Suprapubic skin (tissue), 4 donors: ENCODE results near the gene CCDC150. TPM values are rescaled to one million over a fixed set of nuclear protein-coding genes. Genes with fewer than 3 reads are reported as not detected.
A peak's percentile ranks its signal among the peaks of the same experiment; 100 is the strongest.

Experiments used
- DNase-seq, 2 donors: peaks; one replicate each; pipeline ENCODE4 v3.0.0-alpha.2; 2019; ENCODE audit warnings: low spot score in 2 of 2
- H3K27ac ChIP-seq: fragments of 200-600 bp; sonication (generic); one replicate; pipeline ENCODE4 v1.5.1; 2019
- H3K27me3 ChIP-seq: fragments of 200-600 bp; sonication (generic); one replicate; pipeline ENCODE4 v1.5.1; 2019
- H3K36me3 ChIP-seq: fragments of 200-600 bp; sonication (generic); one replicate; pipeline ENCODE4 v1.5.1; 2019
- H3K4me1 ChIP-seq: fragments of 200-600 bp; sonication (generic); one replicate; pipeline ENCODE4 v1.5.1; 2019
- H3K4me3 ChIP-seq: fragments of 200-600 bp; sonication (generic); one replicate; pipeline ENCODE4 v1.5.1; 2019; ENCODE audit warnings: mild to moderate bottlenecking
- H3K9me3 ChIP-seq: fragments of 200-600 bp; sonication (generic); one replicate; pipeline ENCODE4 v1.5.1; 2019
- CTCF ChIP-seq, 2 donors: fragments of 200-600 bp in 1 of 2; fragments of 450-650 bp in 1 of 2; sonication (generic) in 1 of 2; IDR thresholded peaks; one replicate each; pipeline ENCODE4 v1.5.1; 2016 to 2019; ENCODE audit warnings: antibody characterized with exemption in 2 of 2, mild to moderate bottlenecking in 1 of 2, moderate library complexity in 1 of 2
- EP300 ChIP-seq: sonication (generic); formaldehyde crosslinking; IDR thresholded peaks from one replicate; pipeline ENCODE4 v1.6.1; 2017; ENCODE audit warnings: antibody characterized with exemption
- POLR2A ChIP-seq, 2 donors: fragments of 450-650 bp; IDR thresholded peaks; one replicate each; pipeline ENCODE4 v1.6.1; 2017; ENCODE audit warnings: antibody characterized with exemption in 2 of 2, mild to moderate bottlenecking in 2 of 2, moderate library complexity in 2 of 2
- POLR2AphosphoS5 ChIP-seq, 3 donors: sonication (generic); formaldehyde crosslinking; IDR thresholded peaks; one replicate each; pipeline ENCODE4 v1.6.1; 2017; ENCODE audit warnings: antibody characterized with exemption in 3 of 3
- WGBS: methylation state at CpG from one replicate; pipeline ENCODE4 v1.1.5; 2018; 5-methylcytosine and 5-hydroxymethylcytosine counted together
- total RNA-seq, 4 donors: library from RNA; depleted of rRNA; stranded (reverse); fragments of >200 nt; gene quantifications; one replicate each; pipeline ENCODE4 v1.1.0, GENCODE V29; 2016

The CCDC150 gene
- total RNA-seq, 4 donors from 2014 or later, result 2.0 to 6.7 (median 3.1) TPM

DNA sequence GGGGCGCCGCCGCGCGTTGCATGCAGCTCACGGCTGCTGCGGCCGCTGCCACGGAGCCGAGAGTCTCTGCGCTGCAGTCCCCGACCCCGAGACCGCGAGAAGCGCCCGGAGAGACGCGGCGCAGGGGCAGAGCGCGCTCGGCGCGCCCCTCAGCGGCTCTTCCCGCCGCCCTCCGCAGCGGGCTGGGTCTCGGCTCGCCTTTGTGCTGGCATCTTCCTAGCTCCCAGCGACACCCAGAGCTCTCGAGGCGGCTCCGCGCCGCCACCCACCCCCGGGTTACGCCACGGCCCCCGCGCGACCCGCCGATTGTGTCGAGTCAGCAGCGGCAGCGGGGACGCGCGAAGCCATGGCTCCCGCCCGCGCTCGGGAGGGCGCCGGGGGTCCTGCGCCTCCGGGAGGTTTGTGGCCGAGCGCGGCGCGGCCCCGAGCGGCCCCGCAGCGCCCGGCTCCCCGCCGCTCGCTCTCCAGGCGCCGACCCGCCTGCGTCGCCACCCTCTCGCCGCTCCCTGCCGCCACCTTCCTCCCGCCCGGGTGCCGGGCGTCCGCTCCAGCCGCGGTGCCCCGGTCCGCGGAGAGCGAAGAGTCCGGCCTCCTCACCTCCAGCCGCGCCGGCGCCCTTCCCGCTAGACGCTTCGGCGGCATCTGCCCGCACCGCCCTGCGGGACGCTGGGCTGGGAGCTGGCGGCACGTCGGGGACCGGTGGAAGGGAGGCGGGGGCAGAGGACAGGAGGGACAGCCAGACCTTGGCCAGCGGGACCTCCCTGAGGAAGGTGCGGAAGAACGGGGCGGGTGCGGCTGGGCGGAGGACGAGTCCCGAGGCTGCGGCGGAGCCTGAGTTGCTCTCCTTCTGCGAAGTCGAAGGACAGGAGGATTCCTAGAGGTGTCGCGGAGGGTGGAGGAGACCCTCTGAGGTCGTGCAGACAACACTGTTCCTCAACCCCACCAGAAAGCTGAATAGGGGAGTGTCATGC, 46.3 kb upstream of the CCDC150 start, which contains the start of gene HECW2:
HECW2 (minus strand) TSS at position 644 of the 971 bp plus-strand sequence.
- H3K27ac ChIP-seq, result peak within 1 kb of the TSS; percentile 81
- H3K9me3 ChIP-seq, result no peaks in the 10 kb centered on the region
- no peaks in the 10 kb centered on the region for H3K36me3 ChIP-seq
- DNase-seq, result peak in 1 of 2 donors; percentile 65
- peaks cover 24% of the 10 kb centered on the region for H3K27me3 ChIP-seq
- TF ChIP-seq POLR2AphosphoS5 (IDR thresholded peaks at IDR 0.05), result no peak
- TF ChIP-seq POLR2A (IDR thresholded peaks at IDR 0.05), result no peak
- no peak for TF ChIP-seq CTCF (IDR thresholded peaks at IDR 0.05)
- TF ChIP-seq EP300, result no peak
- 4% methylated on average over 10 of the region's 125 CpGs for WGBS
- H3K4me3 ChIP-seq, result peak within 1 kb of the TSS; percentile 88
- H3K4me1 ChIP-seq, result peaks cover 14% of the 10 kb centered on the region

GRCh38 chr2:196594158-196594557, 45.4 kb upstream of the CCDC150 start:
- TF ChIP-seq POLR2A (IDR thresholded peaks at IDR 0.05) (no peak), EP300 (no peak), CTCF (IDR thresholded peaks at IDR 0.05) (no peak)
- WGBS, result 66% methylated on average over 6 of the region's 6 CpGs
- Histone ChIP-seq H3K36me3 (no peaks in the 10 kb centered on the region), H3K4me1 (peaks cover 14% of the 10 kb centered on the region), H3K9me3 (no peaks in the 10 kb centered on the region), H3K27me3 (peaks cover 24% of the 10 kb centered on the region), H3K4me3 (no peak overlapping the region), H3K27ac (no peak overlapping the region)
- no peak for DNase-seq

DNA sequence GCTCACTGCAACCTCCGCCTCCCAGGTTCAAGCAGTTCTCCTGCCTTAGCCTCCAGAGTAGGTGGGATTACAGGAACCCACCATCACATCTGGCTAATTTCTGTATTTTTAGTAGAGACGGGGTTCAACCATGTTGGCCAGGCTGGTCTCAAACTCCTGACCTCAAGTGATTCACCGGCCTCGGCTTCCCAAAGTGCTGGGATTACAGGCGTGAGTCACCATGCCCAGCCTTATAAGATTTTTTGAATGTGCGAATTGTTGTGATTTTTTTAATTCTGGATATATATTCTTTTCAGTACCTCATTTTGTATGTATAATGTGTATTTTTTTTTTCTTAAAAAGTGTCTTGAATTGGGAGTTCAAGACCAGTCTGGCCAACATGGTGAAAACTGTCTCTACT, 42.0 kb upstream of the CCDC150 start:
- no peaks in the 10 kb centered on the region for H3K36me3 ChIP-seq
- 97% methylated on average over 6 of the region's 6 CpGs for WGBS
- no peak for DNase-seq
- no peak for TF ChIP-seq POLR2A (IDR thresholded peaks at IDR 0.05)
- TF ChIP-seq CTCF (IDR thresholded peaks at IDR 0.05), result no peak
- TF ChIP-seq POLR2AphosphoS5 (IDR thresholded peaks at IDR 0.05), result no peak
- no peak for TF ChIP-seq EP300
- H3K4me3 ChIP-seq, result no peak overlapping the region
- peaks cover 16% of the 10 kb centered on the region for H3K4me1 ChIP-seq
- no peaks in the 10 kb centered on the region for H3K9me3 ChIP-seq
- peaks cover 17% of the 10 kb centered on the region for H3K27me3 ChIP-seq
- no peak overlapping the region for H3K27ac ChIP-seq

- WGBS, result 74% methylated on average over 5 of the region's 5 CpGs
- TF ChIP-seq CTCF (IDR thresholded peaks at IDR 0.05), result no peak
- H3K36me3 ChIP-seq, result no peaks in the 10 kb centered on the region
- H3K9me3 ChIP-seq, result no peaks in the 10 kb centered on the region
- H3K4me1 ChIP-seq, result peaks cover 15% of the 10 kb centered on the region
- peaks cover 8% of the 10 kb centered on the region for H3K27me3 ChIP-seq
- no peak overlapping the region for H3K27ac ChIP-seq
- no peak for DNase-seq
- no peak overlapping the region for H3K4me3 ChIP-seq
Observed at GRCh38 chr2:196598412-196598811, 41.1 kb upstream of the CCDC150 start.

- TF ChIP-seq POLR2AphosphoS5 (IDR thresholded peaks at IDR 0.05) (no peak), CTCF (IDR thresholded peaks at IDR 0.05) (no peak), POLR2A (IDR thresholded peaks at IDR 0.05) (no peak), EP300 (no peak)
- no peak for DNase-seq
- peaks cover 10% of the 10 kb centered on the region for H3K4me1 ChIP-seq
Observed at GRCh38 chr2:196598846-196599245, 40.7 kb upstream of the CCDC150 start.

More at GRCh38 chr2:196598846-196599245, 40.7 kb upstream of the CCDC150 start:
- Histone ChIP-seq H3K4me3 (no peak overlapping the region), H3K27ac (no peak overlapping the region), H3K27me3 (peaks cover 4% of the 10 kb centered on the region), H3K9me3 (no peaks in the 10 kb centered on the region), H3K36me3 (no peaks in the 10 kb centered on the region)
